Cerebellar cortex (tissue), 1 donor: ENCODE measurements around the gene COL18A1.

ENCODE experiments used
- DNase-seq: peaks from one replicate; pipeline ENCODE4 v3.0.0-alpha.2; 2015; ENCODE audit warnings: low spot score

The COL18A1 gene

DNA sequence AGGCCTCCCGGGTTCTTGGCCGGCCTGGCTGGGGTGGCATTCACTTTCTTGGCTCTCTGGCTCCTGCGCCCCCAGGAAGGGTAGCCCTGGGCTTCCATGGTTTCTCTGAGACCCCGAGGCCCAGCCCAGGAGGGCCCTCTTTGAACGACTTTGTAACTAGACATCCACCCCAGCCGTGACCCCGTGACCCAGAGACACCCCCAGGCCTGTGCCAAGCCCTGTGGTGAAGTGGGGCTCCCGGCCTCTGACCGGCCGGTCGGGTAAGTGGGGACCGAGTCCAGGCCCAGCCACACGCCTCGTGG, 64.0 kb downstream of the COL18A1 start:
- DNase-seq: no peak

DNA sequence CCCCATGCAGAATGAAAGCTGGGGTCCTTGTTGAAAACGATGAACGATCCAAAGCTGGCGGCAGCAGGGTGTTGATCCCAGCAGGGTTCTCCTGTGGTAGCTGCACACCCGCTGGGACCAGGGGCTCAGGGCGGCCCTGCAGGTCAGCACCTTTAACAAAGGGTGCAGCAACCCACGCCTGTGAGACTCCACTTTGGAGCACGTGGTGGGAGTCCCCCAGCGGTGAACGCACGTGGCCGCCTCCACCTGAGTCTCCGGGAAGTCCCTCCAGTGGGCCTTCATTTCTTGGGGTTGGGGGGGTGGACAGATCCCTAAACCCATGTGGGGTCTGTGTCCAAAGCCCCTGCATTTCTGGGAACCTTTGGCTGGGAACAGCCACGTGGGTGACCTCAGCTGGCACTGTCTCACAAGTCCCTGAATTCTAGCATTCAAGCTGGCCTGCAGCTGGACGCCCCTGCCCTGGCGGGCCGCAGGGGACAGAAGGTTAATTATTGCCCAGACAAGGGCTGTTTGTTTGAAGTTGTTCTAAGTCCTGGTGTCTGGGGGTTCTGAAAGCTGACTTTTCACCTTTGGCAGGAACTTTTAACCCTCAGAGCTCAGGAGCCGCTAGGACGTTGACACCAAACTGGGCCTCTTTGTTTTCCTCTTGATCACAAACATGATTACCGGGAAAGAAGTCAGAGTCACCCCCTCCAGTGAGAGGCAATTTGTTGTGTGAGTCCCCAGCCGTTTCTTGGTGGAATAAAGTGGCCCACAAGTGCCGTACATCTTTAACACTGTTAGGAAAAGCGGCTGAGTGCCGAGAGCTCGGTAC, 64.5 kb downstream of the COL18A1 start:
- no peak for DNase-seq

DNA sequence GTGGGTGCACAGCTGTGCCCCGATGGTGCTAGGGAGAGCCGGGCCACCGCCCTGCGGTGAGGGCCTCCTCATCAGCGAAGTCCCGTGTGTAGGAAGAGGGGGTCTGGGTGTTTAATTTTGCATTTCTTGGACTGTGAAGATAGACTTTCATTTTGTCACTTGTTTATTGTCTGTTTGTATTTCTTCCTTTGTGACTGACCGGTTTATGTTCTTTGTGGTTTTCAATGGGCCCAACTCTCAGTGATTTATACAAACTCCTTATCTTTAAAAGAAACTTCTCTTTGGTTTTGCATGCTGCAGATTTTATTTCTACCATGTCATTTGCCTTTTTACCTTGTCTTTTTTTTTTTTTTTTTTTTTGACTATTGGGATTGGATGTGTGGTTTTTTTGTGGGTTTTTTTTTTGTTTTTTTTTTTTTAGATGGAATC, 65.1 kb downstream of the COL18A1 start:
- DNase-seq: no peak

DNA sequence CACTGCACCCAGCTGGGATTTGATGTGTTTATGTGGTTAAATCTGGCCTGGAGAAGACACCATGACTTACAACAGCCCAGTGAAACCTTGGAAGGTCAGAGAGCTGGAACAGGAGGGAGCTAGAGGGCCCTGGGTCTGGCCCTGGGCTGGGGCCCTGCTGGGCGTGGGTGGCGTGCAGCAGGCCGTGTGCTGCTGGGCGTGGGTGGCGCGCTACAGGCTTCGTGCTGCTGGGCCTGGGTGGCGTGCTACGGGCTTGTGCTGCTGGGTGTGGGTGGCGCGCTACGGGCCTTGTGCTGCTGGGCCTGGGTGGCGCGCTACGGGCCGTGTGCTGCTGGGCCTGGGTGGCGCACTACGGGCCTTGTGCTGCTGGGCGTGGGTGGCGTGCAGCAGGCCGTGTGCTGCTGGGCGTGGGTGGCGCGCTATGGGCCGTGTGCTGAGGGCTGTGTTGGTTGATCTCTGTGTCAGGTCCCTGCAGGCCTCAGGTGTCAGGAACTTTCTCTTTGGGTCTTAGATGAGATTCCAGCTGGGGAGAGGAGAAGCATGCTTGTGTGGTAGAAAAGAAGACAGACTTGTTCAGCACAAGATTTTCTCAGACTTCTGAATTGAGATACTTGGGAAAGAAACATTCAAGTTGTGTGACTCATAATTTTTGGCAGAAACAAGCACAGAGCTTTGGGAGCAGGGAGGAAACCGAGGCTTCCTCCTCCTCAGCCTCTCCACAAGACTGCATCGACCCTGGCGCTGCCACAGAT, 66.0 kb downstream of the COL18A1 start:
- DNase-seq: no peak

DNA sequence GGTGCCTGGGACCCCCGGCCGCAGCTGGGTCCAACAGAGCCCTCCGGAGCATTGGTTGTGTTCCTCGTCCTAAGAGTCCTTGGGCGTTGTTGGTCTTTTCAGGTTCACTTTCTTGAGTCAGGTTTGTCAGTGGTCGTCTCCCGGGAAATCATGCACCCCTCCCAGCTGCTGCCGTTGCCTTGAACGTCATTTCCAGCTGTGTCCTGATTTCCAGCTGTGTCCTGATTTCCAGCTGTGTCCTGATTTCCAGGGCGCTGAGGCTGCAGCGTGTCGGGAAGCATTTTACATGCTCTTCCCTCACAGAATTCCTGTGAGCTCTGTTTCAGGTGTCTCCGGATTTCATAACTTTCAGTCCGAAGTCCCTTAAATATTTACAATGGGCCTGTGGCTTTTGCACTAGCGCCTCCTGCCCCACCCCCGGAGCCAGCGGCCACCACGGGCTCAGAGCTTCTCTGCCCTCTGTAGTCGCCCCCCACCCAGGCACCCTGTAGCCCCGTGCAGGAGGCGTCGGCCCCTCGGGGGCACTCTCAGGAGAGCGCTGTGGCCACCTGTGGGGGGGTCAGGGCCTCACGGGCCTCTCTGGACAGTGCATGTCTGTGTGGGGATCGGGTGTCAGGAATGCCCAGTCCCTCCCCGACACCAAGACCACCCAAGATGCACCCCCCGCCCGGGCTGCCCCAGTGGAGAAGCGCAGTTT, 66.7 kb downstream of the COL18A1 start:
- DNase-seq: no peak

DNA sequence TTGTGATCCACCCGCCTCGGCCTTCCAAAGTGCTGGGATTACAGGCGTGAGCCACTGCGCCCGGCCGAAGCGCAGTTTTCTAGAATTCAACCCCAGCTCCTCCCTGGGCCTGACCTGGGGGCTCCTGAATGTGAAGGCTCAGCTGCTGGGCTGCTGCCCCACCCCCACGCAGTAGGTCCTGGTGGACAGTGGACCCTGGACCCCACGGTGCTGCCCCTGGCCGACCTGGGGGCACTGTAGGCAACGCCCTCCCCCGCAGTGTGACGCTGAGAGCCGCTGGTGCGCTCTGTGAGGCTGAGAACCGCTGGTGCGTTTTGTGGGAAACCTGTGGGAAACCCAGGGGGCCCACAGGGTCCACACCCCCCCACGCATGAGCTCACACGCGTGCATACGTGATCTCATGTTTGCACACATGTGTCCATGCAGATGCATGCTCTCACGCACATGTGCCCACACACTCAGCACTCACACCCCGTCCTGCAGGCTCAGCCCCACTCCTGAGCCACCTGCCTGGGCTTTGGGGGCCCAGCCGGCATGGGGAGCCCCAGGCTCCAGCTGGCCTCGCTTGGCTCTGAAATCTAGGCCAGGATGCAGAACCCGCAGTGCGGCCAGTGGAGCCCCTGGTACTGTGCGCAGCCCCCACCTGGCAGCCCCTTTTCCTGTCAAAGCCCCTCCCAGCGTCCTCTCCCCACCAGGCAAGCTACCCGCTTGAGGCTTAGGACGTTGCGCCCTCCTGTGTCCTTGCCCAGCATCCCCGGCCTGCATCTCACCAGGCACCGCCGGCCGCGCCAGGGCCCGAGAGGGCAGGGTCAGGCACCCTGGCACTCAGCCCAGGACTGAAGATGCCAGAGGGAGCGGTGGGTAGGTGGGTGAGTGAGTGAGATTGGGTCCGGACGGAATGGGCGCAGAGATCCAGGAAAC, 67.7 kb downstream of the COL18A1 start:
- no peak for DNase-seq

DNA sequence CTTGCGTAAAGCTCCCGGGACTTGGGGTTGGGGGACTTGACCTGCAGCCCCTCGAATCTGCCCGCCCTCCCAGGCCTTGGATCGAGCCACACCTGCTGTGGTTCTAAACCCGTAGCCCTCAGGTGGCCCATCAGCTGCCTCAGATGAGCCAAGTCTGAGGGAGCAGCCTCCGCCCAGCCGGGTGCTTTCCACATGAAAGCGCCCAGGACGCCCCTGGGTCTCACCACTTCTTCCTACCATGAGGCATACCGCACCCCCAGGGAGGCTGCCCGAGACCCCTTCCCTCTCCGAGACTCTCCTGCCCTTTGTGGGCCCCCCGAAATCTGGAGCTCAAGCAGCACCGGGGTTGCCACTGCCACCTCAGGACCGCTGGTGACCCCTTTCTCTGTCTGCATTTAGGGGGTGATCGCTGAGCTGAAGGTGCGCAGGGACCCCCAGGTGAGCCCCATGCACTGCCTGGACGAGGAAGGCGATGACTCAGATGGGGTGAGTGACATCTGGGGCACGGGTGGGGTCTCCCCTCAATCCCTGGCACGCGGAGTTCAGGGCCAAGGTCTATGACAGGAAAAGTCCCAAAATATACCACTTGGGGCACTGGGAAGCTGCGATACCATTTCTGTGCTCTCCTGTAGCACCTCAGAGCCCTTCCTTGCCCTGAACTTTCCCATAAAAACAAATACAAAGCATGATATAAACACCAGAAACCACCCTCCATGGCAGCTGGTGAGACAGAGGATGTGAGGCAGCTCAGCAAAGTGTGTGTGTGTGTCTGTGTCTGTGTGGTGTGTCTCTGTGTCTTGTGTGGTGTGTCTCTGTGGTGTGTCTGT, 68.7 kb downstream of the COL18A1 start:
- no peak for DNase-seq

DNA sequence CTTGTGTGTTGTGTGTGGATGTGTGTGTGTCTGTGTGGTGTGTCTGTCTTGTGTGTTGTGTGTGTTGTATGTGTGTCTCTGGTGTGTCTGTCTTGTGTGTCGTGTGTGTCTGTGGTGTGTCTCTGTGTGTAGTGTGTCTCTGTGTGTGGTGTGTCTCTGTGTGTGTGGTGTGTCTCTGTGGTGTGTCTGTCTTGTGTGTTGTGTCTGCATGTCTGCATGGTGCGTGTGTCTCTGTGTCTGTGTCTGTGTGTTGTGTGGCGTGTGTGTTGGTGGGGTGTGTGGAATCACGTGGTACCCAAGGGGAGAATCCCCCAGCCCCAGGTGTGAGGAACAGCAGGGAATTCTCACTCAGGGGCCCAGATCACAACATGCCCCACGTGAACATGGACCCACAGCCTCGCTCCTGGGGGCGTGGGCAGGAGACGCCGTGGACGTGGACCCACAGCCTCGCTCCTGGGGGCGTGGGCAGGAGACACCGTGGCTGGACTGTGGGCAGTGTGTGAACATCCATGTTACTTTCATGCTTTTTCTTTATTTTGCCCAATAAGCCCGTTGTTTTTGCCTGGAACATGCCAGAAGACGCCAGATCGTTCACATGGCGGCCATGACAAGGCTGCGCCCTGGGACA, 69.5 kb downstream of the COL18A1 start:
- no peak for DNase-seq

DNA sequence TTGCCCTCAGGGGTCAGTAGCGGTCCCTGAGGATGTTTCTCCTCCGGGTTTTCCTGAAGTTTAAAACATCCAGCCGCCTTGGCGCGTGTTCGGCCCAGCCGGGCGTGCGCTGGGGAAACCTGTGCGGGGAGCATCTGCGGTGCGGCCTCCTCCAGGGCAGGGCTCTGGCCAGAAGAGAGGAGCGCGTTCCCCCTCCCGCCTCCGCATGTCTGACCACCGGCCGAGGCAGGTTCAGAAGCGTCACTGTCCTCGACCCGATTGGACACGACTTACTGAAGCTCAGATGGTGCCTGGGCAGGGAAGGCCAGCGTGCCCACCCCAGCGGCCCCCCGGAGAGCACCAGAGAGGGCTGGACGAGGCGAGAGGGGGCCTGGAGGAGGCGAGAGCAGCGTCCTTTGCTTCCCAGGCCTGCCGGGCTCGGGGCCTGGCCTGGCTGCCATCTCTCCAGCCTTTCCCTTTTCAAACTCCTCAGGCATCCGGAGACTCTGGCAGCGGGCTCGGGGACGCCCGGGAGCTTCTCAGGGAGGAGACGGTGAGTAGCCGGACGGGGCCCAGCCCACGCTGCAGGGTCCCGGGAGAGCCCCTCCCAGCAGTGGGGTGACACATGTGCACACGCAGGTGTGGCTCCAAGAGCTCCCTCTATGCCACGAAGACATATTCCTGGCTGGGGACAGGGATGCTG, 70.2 kb downstream of the COL18A1 start:
- DNase-seq: no peak

DNA sequence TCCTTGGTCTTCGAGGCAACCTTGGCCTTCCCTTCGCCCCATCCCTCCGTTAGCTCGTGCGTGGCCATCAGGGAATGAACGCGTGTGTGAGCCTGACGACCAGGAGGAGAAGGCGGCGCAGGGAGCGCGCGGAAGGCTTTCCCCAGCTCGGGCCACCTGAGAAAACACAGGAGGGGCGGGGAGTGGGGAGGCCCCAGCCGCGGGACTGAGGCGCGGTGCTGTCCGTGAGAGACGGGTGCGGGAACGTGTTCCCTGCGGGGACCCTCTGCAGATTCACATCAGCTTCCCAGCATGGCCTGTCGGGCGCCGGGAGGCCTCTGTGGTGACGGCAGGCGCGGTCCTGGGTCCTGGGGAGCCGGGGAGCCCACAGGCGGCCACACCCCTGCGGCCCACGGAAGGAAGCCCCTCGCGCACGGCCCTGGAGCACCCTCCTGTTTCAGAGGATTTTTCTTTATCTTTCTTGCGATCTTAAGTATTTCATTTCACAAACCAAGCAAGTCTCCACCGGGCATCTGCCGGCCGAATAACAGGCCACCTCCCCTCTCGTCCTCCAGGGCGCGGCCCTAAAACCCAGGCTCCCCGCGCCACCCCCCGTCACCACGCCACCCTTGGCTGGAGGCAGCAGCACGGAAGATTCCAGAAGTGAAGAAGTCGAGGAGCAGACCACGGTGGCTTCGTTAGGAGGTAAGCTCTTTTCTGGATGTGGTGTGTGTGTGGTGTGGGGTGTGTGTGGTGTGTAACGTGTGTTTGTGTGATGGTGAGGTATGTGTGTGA, 71.0 kb downstream of the COL18A1 start:
- DNase-seq: no peak

DNA sequence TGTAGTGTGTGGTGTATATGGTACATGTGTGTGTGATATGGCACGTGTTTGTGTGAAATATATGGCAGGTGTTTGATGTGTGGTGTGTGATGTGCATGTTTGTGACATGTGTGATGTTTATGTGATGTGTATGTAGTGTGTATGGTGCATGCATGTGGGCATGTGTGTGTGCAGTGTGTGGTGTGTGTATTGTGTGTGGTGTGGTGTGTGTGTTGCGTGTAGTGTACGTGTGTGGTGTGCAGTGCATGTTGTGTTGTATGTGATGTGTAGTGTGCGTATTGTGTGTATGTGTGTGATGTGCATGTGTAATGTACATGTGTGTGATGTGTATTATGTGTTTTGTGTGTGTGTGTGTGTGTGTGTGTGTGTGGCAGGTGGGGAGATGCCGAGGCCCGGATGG, 71.6 kb downstream of the COL18A1 start:
- no peak for DNase-seq

DNA sequence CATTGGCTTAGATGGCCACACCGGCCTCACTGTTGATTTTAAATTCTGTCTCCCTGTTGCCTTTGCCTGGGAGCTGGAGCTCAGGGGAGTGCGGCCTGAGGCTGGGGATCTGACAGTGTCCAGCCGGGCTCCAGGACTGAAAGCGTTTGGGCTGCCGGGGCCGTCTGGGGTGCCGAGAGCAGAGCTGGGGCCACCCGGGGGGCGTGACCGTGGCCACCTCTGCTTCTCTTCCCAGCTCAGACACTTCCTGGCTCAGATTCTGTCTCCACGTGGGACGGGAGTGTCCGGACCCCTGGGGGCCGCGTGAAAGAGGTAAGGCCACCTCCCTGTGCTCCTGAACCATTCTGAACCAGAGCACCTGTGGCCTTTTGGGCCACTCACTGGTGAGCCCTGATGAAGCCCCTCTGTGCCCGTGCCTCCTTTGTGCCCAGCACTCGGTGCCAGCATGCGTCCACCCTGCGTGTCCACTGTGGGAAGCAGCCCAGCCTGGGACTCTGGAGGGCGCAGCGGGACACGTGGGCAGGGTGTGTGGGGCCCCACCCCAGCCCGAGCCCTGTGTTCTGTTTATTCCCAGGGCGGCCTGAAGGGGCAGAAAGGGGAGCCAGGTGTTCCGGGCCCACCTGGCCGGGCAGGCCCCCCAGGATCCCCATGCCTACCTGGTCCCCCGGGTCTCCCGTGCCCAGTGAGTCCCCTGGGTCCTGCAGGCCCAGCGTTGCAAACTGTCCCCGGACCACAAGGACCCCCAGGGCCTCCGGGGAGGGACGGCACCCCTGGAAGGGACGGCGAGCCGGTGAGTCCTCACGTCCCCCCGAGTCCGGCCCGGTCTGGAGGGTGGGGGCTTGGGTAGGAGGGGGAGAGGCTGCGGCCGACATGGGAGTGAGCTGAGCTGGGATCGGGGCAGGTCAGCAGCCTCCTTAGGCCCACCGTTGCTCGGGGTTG, 72.5 kb downstream of the COL18A1 start:
- DNase-seq: no peak

DNA sequence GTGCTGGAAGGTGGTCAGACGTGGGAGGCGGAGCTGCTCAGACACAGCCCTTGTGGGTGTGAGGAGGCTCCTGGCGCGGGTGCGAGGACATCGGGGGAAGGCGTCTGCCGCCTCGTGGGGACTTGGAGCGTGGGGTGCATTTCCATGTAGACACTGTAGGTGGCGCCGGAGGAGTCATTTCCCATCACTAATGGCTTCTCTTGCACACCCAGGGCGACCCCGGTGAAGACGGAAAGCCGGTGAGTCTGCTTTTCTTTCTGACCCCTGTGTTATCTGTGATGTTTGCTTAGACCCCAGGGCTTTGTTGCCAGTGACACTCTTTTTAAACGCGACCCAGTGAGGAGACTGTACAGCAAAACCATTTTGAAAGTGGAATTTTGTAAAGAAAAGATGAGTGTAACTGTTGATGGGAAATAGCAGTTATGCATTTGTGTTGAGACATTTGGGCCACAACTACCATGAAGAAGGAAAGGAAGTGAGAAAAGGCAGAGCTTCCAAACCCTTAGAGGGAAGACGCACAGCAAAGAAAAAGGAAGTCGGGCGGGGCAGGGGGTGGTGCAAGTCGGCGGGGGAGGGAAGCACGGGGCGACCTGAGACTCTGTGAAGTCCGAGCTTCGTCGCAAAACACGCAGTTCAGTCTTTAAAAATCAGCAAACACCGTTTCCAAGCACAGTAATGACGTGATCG, 73.3 kb downstream of the COL18A1 start:
- peak; percentile 70 for DNase-seq

DNA sequence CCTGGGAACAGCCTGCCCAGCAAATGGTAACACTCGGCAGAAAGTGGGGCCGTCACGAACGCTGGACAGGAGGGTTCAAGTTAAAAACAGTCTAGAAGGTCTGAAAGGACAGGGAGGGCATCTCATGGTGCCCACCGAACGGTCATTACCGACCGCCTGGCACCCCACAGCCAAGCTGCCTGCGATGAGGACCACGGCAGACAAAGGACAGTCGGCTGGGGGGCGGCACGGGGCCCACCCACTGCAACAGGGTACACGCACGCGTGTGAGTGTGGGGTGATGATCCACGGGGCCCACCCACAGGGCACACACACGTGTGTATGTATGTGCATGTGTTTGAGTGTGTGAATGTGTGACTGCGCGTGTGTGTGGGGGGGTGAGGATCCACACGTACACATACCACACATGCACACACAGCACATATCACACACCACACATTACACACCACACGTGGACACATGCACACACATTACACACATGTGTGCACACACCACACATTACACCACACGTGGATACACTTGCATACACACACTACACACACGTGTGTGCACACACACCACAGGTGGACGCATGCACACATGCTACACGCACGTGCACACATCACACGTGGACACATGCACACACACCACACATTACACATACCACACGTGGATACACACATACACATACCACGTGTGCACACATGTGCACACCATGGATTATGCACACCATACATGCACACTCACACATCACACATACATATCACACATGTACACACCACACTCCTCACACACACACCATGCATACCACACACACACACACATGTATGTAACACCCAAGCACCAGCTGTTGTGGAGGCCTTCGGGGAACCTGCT, 74.1 kb downstream of the COL18A1 start:
- DNase-seq: no peak

DNA sequence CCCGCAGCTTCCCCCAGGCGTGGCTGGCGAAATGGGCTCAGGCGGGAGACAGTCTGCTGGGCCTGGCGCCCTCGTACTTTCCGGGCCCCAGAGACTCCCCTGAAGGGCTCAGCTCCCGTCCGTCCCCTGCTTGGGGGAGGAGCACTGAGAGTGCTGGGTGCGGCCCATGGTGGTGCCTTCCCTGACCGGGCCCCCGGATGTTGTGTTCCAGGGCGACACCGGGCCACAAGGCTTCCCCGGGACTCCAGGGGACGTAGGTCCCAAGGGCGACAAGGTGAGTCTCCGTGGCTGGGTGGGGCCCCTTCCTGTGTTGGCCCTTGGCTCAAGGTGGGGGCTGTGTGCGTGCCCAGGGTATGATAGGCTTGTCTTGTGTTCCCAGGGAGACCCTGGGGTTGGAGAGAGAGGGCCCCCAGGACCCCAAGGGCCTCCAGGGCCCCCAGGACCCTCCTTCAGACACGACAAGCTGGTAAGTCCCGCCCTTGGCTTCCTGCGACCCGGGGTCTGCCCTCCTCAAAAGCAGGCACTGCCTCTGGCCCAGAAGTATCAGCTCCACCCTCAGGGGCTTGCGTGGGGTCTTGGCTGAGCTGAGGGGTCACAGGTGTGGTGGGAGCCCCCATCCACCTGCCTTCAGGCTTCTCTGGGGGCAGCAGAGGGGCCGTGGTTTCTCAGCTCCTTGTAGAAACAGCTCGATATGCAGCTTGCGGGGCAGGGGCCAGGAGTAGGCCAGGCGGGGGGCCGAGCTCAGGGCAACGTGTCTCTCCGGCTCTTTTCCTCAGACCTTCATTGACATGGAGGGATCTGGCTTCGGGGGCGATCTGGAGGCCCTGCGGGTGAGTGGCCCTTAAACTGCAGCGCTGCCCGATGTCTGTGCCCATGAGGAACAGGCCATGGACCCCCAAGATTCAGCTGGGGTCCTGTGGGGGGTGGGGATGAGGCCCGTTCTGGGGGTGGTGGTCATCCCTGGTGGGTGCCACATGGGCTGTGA, 75.0 kb downstream of the COL18A1 start:
- DNase-seq: no peak
